Gastroesophageal sphincter (tissue), 4 donors: ENCODE results near the gene ACOX3. TPM values are rescaled to one million over a fixed set of nuclear protein-coding genes. Genes with fewer than 3 reads are reported as not detected.

Source experiments
- ATAC-seq: fragments of 150-250 bp; one replicate; pipeline ENCODE4 v1.9.1; 2016; ENCODE audit warnings: mild to moderate bottlenecking, moderate library complexity
- H3K27ac ChIP-seq, 4 donors: fragments of 200-600 bp; sonication (generic) in 3 of 4; 1 replicate in 3 of 4; 2 replicates in 1 of 4; pipeline ENCODE4 v1.5.1; 2016 to 2019
- H3K27me3 ChIP-seq: fragments of 200-600 bp; sonication (generic); one replicate; pipeline ENCODE4 v1.5.1; 2019
- H3K36me3 ChIP-seq, 2 donors: fragments of 200-600 bp; sonication (generic); one replicate each; pipeline ENCODE4 v1.5.1; 2019; ENCODE audit warnings: control low read depth in 1 of 2
- H3K4me1 ChIP-seq, 3 donors: fragments of 200-600 bp; sonication (generic); 1 replicate in 2 of 3; 2 replicates in 1 of 3; pipeline ENCODE4 v1.5.1; 2016 to 2019; ENCODE audit warnings: control low read depth in 2 of 3
- H3K4me3 ChIP-seq, 2 donors: fragments of 200-600 bp; sonication (generic); one replicate each; pipeline ENCODE4 v1.5.1; 2019; ENCODE audit warnings: mild to moderate bottlenecking in 1 of 2, moderate library complexity in 1 of 2
- H3K9me3 ChIP-seq, 3 donors: fragments of 200-600 bp; sonication (generic); one replicate each; pipeline ENCODE4 v1.5.1; 2017 to 2019; ENCODE audit warnings: control low read depth in 2 of 3
- EP300 ChIP-seq: sonication (generic); formaldehyde crosslinking; IDR thresholded peaks from one replicate; pipeline ENCODE4 v1.6.1; 2017; ENCODE audit warnings: antibody characterized with exemption, mild to moderate bottlenecking
- POLR2A ChIP-seq, 2 donors: fragments of 450-650 bp; IDR thresholded peaks; one replicate each; pipeline ENCODE4 v1.6.1; 2017; ENCODE audit warnings: antibody characterized with exemption in 2 of 2, mild to moderate bottlenecking in 2 of 2, moderate library complexity in 1 of 2
- POLR2AphosphoS5 ChIP-seq: sonication (generic); formaldehyde crosslinking; IDR thresholded peaks from one replicate; pipeline ENCODE4 v1.6.1; 2017; ENCODE audit warnings: antibody characterized with exemption
- WGBS, 2 donors: methylation state at CpG; one replicate each; pipeline ENCODE4 v1.1.5; 2018; ENCODE audit warnings: low coverage in 1 of 2; 5-methylcytosine and 5-hydroxymethylcytosine counted together
- total RNA-seq, 4 donors: library from RNA; depleted of rRNA; stranded (reverse); fragments of >200 nt; gene quantifications; one replicate each; pipeline ENCODE4 v1.1.0, GENCODE V29; 2016
- TF ChIP-seq, protein P1 (sequence below), 4 experiments: fragments of 200-600 bp in 2 of 4; fragments of 450-650 bp in 2 of 4; sonication (generic) in 1 of 4; IDR thresholded peaks; one replicate each; pipeline ENCODE4 v1.5.1; 2017 to 2019; ENCODE audit warnings: antibody characterized with exemption in 4 of 4, mild to moderate bottlenecking in 2 of 4, moderate library complexity in 2 of 4

Gene ACOX3
- total RNA-seq, 4 donors from 2014 or later: 21.5 to 79.5 (median 37.1) TPM

DNA sequence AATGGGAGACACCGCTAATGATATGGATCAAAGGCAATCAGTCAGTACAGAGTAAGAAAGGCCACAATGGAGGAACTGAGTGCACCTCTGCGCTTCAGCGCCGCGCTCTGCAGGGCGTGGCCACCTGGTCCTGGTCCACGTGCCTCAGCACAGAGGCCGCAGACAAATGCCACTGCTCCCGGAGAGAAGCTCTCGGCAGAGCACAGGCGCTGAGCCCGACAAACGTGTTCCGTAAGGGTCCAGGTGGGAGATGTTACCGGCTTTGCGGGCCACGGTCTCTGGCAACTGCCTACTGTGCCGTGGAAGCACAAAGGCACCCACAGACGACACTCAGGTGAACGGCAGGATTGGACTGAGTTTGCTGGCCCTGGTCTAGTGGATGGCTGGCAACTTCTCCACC, 68.9 kb downstream of the ACOX3 start:
- Histone ChIP-seq H3K27me3 (no peaks in the 10 kb centered on the region), H3K36me3 (peaks cover 0 to 84% of the 10 kb centered on the region in 2 donors), H3K4me1 (peaks cover 0 to 7% (median 0%) of the 10 kb centered on the region in 3 donors), H3K4me3 (no peak overlapping the region), H3K9me3 (no peaks in the 10 kb centered on the region), H3K27ac (no peak overlapping the region)
- TF ChIP-seq EP300: no peak
- TF ChIP-seq, protein P1, sequence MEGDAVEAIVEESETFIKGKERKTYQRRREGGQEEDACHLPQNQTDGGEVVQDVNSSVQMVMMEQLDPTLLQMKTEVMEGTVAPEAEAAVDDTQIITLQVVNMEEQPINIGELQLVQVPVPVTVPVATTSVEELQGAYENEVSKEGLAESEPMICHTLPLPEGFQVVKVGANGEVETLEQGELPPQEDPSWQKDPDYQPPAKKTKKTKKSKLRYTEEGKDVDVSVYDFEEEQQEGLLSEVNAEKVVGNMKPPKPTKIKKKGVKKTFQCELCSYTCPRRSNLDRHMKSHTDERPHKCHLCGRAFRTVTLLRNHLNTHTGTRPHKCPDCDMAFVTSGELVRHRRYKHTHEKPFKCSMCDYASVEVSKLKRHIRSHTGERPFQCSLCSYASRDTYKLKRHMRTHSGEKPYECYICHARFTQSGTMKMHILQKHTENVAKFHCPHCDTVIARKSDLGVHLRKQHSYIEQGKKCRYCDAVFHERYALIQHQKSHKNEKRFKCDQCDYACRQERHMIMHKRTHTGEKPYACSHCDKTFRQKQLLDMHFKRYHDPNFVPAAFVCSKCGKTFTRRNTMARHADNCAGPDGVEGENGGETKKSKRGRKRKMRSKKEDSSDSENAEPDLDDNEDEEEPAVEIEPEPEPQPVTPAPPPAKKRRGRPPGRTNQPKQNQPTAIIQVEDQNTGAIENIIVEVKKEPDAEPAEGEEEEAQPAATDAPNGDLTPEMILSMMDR (IDR thresholded peaks at IDR 0.05): no peak
- TF ChIP-seq POLR2AphosphoS5: no peak
- TF ChIP-seq POLR2A (IDR thresholded peaks at IDR 0.05): no peak
- WGBS, 2 donors: 95 to 100% methylated on average over 1 to 6 of the region's 20 CpGs
- no peak for ATAC-seq

DNA sequence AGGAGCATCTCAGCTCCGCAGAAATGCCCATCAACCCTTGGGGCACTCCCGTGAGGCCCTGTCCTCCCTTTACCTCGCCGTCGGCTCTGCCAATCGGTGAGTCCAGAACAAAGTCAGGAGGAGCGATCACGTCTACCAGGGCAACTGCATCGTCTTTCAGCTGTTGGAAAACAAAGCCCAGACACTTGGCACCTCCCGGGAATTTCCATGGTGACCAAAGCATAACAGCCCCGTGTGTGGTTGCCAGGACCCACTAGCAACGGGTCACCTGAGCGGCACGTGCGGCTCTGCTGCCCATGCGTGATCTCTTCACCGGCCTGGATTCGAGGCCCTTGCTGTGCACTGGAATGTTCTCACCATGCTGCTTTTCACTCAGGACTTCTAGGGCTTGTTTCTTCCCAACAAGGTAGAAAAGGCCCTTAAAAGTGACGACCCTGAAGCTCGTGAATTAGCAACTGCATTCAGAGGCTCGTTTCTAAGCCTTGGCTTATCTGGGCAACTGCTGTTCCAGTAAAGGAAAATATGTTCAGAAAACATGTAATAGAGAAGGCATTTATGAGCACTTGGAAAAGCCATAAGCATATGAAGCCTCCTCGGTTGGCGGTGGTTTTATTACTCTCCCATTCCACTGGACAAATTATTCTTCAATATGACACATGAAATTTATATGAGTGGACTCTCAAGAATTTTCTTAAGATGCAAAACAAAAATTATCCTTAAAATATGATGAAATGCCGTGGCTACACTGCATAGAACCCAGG, 69.5 kb downstream of the ACOX3 start:
- H3K27ac ChIP-seq: no peak overlapping the region
- 66 to 91% methylated on average over 5 of the region's 24 CpGs for WGBS, 2 donors
- peaks cover 0 to 85% of the 10 kb centered on the region in 2 donors for H3K36me3 ChIP-seq
- H3K27me3 ChIP-seq: no peaks in the 10 kb centered on the region
- TF ChIP-seq, protein P1 (IDR thresholded peaks at IDR 0.05): no peak
- TF ChIP-seq POLR2AphosphoS5 (no peak), EP300 (no peak), POLR2A (IDR thresholded peaks at IDR 0.05) (no peak)
- peaks cover 0 to 7% (median 0%) of the 10 kb centered on the region in 3 donors for H3K4me1 ChIP-seq
- ATAC-seq: no peak
- H3K9me3 ChIP-seq: no peaks in the 10 kb centered on the region
- no peak overlapping the region for H3K4me3 ChIP-seq

DNA sequence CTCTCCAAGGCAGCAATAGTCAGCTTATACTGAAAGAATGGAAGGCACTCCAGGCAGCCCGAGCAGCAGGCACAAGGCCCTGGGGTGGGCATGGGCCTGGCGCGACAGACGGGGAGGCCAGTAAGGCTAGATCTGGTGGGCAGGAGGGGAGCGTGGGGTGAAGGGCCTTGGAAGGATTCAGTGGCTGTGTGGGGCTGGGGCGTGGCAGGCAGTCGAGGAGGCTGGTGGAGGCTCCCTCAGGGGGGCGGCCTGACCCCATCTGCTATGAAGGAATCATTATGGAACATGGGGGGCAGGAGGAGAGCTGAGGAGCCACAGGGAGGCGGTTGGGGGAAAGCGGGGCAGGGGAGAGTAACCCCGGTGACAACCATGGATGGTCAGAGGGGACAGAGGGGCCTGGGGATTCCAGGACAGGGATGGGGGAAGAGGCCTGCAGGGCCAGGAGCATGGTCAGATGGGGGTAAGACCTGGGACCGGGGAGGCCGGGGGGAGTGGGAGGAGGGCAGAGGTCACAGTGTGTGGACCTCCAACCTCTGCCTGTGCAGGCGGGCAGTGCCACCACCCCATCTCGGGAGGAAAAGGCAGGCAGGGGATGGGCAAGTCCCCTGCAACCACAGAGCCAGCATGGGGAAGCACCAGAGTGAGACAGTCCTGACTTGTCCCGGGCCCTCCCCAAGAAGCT, 70.3 kb downstream of the ACOX3 start:
- Histone ChIP-seq H3K4me1 (peaks cover 0 to 7% (median 0%) of the 10 kb centered on the region in 3 donors), H3K27me3 (no peaks in the 10 kb centered on the region), H3K36me3 (peaks cover 0 to 89% of the 10 kb centered on the region in 2 donors), H3K4me3 (no peak overlapping the region), H3K27ac (no peak overlapping the region), H3K9me3 (no peaks in the 10 kb centered on the region)
- TF ChIP-seq POLR2AphosphoS5: no peak
- no peak for TF ChIP-seq EP300
- TF ChIP-seq POLR2A (IDR thresholded peaks at IDR 0.05): no peak
- TF ChIP-seq, protein P1 (IDR thresholded peaks at IDR 0.05): no peak
- ATAC-seq: no peak
- 80 to 88% methylated on average over 1 to 13 of the region's 16 CpGs for WGBS, 2 donors

DNA sequence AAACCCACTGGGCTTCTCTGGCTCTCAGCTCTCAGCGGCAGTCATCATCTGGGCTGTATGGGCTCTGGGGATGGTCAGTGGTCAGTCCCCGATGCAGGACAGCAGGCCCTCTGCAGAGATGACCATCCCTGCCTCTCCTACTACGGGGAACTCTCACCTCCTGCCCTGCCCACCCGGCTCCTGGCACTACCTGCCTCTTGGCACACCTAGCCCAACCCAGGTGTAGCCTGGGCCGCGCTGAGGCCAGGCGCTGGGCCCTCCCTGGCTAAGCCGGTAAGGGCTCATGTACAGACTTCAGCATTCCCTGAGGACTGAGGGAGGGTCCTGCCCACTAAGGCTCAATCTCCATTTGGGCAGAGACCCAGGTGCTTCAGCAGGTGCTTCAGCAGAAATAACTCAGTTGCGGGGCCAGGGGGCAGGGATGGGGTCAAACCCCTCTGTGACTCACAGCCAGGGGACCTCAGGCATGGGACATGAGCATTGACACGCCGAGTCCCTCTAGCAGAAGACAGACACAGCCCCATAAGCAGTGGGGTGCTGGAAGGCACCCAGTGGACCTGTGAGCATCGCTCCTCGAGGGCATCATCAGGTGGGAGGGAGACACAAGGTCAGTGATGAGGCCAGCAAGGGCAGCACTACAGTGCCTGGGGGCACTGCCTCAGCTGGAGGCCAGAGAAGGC, 71.0 kb downstream of the ACOX3 start:
- Histone ChIP-seq H3K36me3 (peaks cover 0 to 89% of the 10 kb centered on the region in 2 donors), H3K27ac (no peak overlapping the region)
- TF ChIP-seq EP300 (no peak), POLR2AphosphoS5 (no peak), POLR2A (IDR thresholded peaks at IDR 0.05) (no peak)
- TF ChIP-seq, protein P1 (IDR thresholded peaks at IDR 0.05): no peak

More for the DNA sequence above, 71.0 kb downstream of the ACOX3 start:
- Histone ChIP-seq H3K9me3 (no peaks in the 10 kb centered on the region), H3K4me1 (peaks cover 0 to 7% (median 0%) of the 10 kb centered on the region in 3 donors), H3K27me3 (no peaks in the 10 kb centered on the region), H3K4me3 (no peak overlapping the region)
- no peak for ATAC-seq
- WGBS, 2 donors: no CpG with 5 or more reads among the region's 13 CpGs
